ENCODE data around the gene TMBIM1.

DNA sequence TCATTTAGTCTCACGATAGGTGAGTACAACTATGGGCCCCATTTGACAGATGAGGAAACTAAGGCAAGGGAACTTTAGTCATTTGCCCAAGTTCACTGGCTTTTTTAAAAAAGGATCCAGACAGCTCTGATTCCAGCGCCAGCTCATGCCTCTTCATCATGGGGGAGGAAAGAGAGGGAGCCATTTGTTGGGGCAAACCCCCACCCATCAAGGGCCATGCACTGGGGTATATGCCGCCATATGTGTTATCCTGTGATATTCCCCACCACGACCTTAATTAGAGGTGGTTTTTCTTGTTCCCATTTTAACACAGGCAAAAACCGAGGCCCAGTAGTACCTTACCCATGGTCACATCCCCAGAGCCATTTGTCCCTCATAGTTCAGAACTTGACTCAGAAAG lies 32.1 kb downstream of the TMBIM1 start:
- TF ChIP-seq, protein P1, sequence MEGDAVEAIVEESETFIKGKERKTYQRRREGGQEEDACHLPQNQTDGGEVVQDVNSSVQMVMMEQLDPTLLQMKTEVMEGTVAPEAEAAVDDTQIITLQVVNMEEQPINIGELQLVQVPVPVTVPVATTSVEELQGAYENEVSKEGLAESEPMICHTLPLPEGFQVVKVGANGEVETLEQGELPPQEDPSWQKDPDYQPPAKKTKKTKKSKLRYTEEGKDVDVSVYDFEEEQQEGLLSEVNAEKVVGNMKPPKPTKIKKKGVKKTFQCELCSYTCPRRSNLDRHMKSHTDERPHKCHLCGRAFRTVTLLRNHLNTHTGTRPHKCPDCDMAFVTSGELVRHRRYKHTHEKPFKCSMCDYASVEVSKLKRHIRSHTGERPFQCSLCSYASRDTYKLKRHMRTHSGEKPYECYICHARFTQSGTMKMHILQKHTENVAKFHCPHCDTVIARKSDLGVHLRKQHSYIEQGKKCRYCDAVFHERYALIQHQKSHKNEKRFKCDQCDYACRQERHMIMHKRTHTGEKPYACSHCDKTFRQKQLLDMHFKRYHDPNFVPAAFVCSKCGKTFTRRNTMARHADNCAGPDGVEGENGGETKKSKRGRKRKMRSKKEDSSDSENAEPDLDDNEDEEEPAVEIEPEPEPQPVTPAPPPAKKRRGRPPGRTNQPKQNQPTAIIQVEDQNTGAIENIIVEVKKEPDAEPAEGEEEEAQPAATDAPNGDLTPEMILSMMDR (conservative IDR thresholded peaks at IDR 0.05 in 1 of 2, IDR thresholded peaks at IDR 0.05 in 1 of 2; ENCODE audit: low read depth in 1 of 2, low read length in 2 of 2): no peak
- no peak for TF ChIP-seq EZH2 (IDR thresholded peaks at IDR 0.05; ENCODE audit: low read length, missing control alignments)

All from fibroblast of lung (primary cell).